ENCODE measurements around the gene NCKAP5. TPM values are rescaled to one million over a fixed set of nuclear protein-coding genes. Genes with fewer than 3 reads are reported as not detected.

The NCKAP5 gene
- total and polyA plus RNA-seq, 2 donors (not counting 1 experiment from before 2014, with no cell fraction given): not detected

GRCh38 chr2:133264989-133265401 is 303.3 kb downstream of the NCKAP5 start:
- H3K27me3 ChIP-seq (replicated peaks in 1 of 4; ENCODE audit: control extremely low read depth in 1 of 4, control insufficient read depth in 3 of 4, insufficient read depth in 4 of 4, low read length in 3 of 4): peaks cover 0 to 10% (median 6%) of the 10 kb centered on the region in 4 experiments
- CTCF ChIA-PET: no interaction called here
- no peak overlapping the region for H3K4me3 ChIP-seq (ENCODE audit: control extremely low read depth in 1 of 5, extremely low read depth in 1 of 5, insufficient read depth in 1 of 5, low read depth in 2 of 5, low read length in 4 of 5)
- Mint-ChIP-seq H3K9me3 (ENCODE audit: insufficient read depth) (no peaks in the 10 kb centered on the region), H3K27ac (no peak overlapping the region), H3K4me3 (no peak overlapping the region), H3K4me1 (peaks cover 1% of the 10 kb centered on the region), H3K27me3 (peaks cover 46% of the 10 kb centered on the region)
- H3K36me3 ChIP-seq (replicated peaks in 1 of 2; ENCODE audit: control extremely low read depth in 1 of 2, control insufficient read depth in 1 of 2, extremely low read depth in 1 of 2, insufficient read depth in 2 of 2, low read length in 1 of 2): no peaks in the 10 kb centered on the region
- H3K79me2 ChIP-seq (ENCODE audit: control insufficient read depth, insufficient read depth, low read length): no peaks in the 10 kb centered on the region
- TF ChIP-seq EZH2 (IDR thresholded peaks at IDR 0.05; ENCODE audit: borderline replicate concordance, insufficient read depth, low read depth, low read length, poor library complexity, severe bottlenecking): no peak
- DNase-seq (no peak), ATAC-seq (ENCODE audit: low read depth) (no peak)
- no peak overlapping the region for H2AFZ ChIP-seq (ENCODE audit: insufficient read depth, low read depth, low read length, poor library complexity, severe bottlenecking)
- H3K27ac ChIP-seq (ENCODE audit: low read length in 2 of 2): no peak overlapping the region
- no peaks in the 10 kb centered on the region for H3K4me1 ChIP-seq (ENCODE audit: control insufficient read depth in 2 of 2, insufficient read depth in 2 of 2, low read length in 2 of 2)
- peaks cover 0 to 4% (median 0%) of the 10 kb centered on the region in 3 donors for H3K9me3 ChIP-seq (ENCODE audit: control extremely low read depth in 1 of 3, control insufficient read depth in 2 of 3, insufficient read depth in 1 of 3, low read length in 2 of 3)
- H3K4me2 ChIP-seq (replicated peaks; ENCODE audit: low read depth, low read length, poor library complexity, severe bottlenecking): no peak overlapping the region
- WGBS (ENCODE audit: insufficient coverage): 25% methylated on average over 7 of the region's 7 CpGs
- intact Hi-C loops (cut with micrococcal nuclease): no loop called here
- POLR2A ChIA-PET: no interaction called here
- no peak overlapping the region for H3K9ac ChIP-seq (ENCODE audit: low read length)
- no peaks in the 10 kb centered on the region for H4K20me1 ChIP-seq (ENCODE audit: control insufficient read depth, insufficient read depth, low read length, poor library complexity, severe bottlenecking)

GRCh38 chr2:133262893-133263292 is 305.4 kb downstream of the NCKAP5 start:
- 67% methylated on average over 1 of the region's 2 CpGs for WGBS (ENCODE audit: insufficient coverage)
- intact Hi-C loops (cut with micrococcal nuclease): no loop called here
- POLR2A ChIA-PET: no interaction called here
- Mint-ChIP-seq H3K27ac (no peak overlapping the region), H3K4me1 (peaks cover 1% of the 10 kb centered on the region), H3K27me3 (peaks cover 43% of the 10 kb centered on the region), H3K4me3 (no peak overlapping the region), H3K9me3 (ENCODE audit: insufficient read depth) (no peaks in the 10 kb centered on the region)
- H3K27me3 ChIP-seq (replicated peaks in 1 of 4; ENCODE audit: control extremely low read depth in 1 of 4, control insufficient read depth in 3 of 4, insufficient read depth in 4 of 4, low read length in 3 of 4): peaks cover 0 to 10% (median 6%) of the 10 kb centered on the region in 4 experiments
- no peaks in the 10 kb centered on the region for H3K36me3 ChIP-seq (replicated peaks in 1 of 2; ENCODE audit: control extremely low read depth in 1 of 2, control insufficient read depth in 1 of 2, extremely low read depth in 1 of 2, insufficient read depth in 2 of 2, low read length in 1 of 2)
- no peaks in the 10 kb centered on the region for H3K79me2 ChIP-seq (ENCODE audit: control insufficient read depth, insufficient read depth, low read length)
- DNase-seq (no peak), ATAC-seq (ENCODE audit: low read depth) (no peak)
- no peak overlapping the region for H3K4me2 ChIP-seq (replicated peaks; ENCODE audit: low read depth, low read length, poor library complexity, severe bottlenecking)
- H3K4me3 ChIP-seq (ENCODE audit: control extremely low read depth in 1 of 5, extremely low read depth in 1 of 5, insufficient read depth in 1 of 5, low read depth in 2 of 5, low read length in 4 of 5): no peak overlapping the region
- no peak for TF ChIP-seq CTCF (IDR thresholded peaks at IDR 0.05)
- TF ChIP-seq EZH2 (IDR thresholded peaks at IDR 0.05; ENCODE audit: borderline replicate concordance, insufficient read depth, low read depth, low read length, poor library complexity, severe bottlenecking): no peak
- CTCF ChIA-PET: no interaction called here
- no peak overlapping the region for H3K9ac ChIP-seq (ENCODE audit: low read length)
- no peak overlapping the region for H2AFZ ChIP-seq (ENCODE audit: insufficient read depth, low read depth, low read length, poor library complexity, severe bottlenecking)
- H4K20me1 ChIP-seq (ENCODE audit: control insufficient read depth, insufficient read depth, low read length, poor library complexity, severe bottlenecking): no peaks in the 10 kb centered on the region
- H3K4me1 ChIP-seq (ENCODE audit: control insufficient read depth in 2 of 2, insufficient read depth in 2 of 2, low read length in 2 of 2): no peaks in the 10 kb centered on the region
- H3K9me3 ChIP-seq (ENCODE audit: control extremely low read depth in 1 of 3, control insufficient read depth in 2 of 3, insufficient read depth in 1 of 3, low read length in 2 of 3): peaks cover 0 to 4% (median 0%) of the 10 kb centered on the region in 3 donors
- H3K27ac ChIP-seq (ENCODE audit: low read length in 2 of 2): no peak overlapping the region
